ENCODE results near the gene HMCN1.

HMCN1 gene

GRCh38 chr1:185934476-185935189 lies 200.4 kb downstream of the HMCN1 start:
- H3K4me2 ChIP-seq (ENCODE audit: low read depth, low read length, poor library complexity, severe bottlenecking): no peak overlapping the region

GRCh38 chr1:185935360-185935759 lies 201.2 kb downstream of the HMCN1 start:
- no peak overlapping the region for H2AFZ ChIP-seq (ENCODE audit: low read depth, low read length, severe bottlenecking)
- no peaks in the 10 kb centered on the region for H3K27me3 ChIP-seq (ENCODE audit: low read length)
- no peak overlapping the region for H3K9ac ChIP-seq (ENCODE audit: low read length)
- TF ChIP-seq EZH2phosphoT487 (conservative IDR thresholded peaks at IDR 0.05; ENCODE audit: low read length): no peak
- TF ChIP-seq, protein P1, sequence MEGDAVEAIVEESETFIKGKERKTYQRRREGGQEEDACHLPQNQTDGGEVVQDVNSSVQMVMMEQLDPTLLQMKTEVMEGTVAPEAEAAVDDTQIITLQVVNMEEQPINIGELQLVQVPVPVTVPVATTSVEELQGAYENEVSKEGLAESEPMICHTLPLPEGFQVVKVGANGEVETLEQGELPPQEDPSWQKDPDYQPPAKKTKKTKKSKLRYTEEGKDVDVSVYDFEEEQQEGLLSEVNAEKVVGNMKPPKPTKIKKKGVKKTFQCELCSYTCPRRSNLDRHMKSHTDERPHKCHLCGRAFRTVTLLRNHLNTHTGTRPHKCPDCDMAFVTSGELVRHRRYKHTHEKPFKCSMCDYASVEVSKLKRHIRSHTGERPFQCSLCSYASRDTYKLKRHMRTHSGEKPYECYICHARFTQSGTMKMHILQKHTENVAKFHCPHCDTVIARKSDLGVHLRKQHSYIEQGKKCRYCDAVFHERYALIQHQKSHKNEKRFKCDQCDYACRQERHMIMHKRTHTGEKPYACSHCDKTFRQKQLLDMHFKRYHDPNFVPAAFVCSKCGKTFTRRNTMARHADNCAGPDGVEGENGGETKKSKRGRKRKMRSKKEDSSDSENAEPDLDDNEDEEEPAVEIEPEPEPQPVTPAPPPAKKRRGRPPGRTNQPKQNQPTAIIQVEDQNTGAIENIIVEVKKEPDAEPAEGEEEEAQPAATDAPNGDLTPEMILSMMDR (IDR thresholded peaks at IDR 0.05; ENCODE audit: insufficient read depth, low read length, poor library complexity, severe bottlenecking): no peak
- H3K27ac ChIP-seq (ENCODE audit: low read depth, low read length): no peak overlapping the region
- H3K4me3 ChIP-seq (ENCODE audit: insufficient read depth, low read length, poor library complexity, severe bottlenecking): no peak overlapping the region
- H3K36me3 ChIP-seq (ENCODE audit: low read length): no peaks in the 10 kb centered on the region
- no peaks in the 10 kb centered on the region for H4K20me1 ChIP-seq (ENCODE audit: low read depth, low read length)
- H3K9me3 ChIP-seq (ENCODE audit: insufficient read depth, low read length): no peaks in the 10 kb centered on the region
- no peaks in the 10 kb centered on the region for H3K79me2 ChIP-seq (ENCODE audit: insufficient read depth, low read length)
- no peaks in the 10 kb centered on the region for H3F3A ChIP-seq (ENCODE audit: insufficient read depth)
- H3K9me2 ChIP-seq (replicated peaks; ENCODE audit: insufficient read depth, low read length): no peaks in the 10 kb centered on the region
- H3K4me2 ChIP-seq (ENCODE audit: low read depth, low read length, poor library complexity, severe bottlenecking): no peak overlapping the region

More at GRCh38 chr1:185934476-185935189, 200.4 kb downstream of the HMCN1 start:
- Histone ChIP-seq H3K79me2 (ENCODE audit: insufficient read depth, low read length) (no peaks in the 10 kb centered on the region), H4K20me1 (ENCODE audit: low read depth, low read length) (no peaks in the 10 kb centered on the region), H3K9me3 (ENCODE audit: insufficient read depth, low read length) (no peaks in the 10 kb centered on the region), H2AFZ (ENCODE audit: low read depth, low read length, severe bottlenecking) (no peak overlapping the region), H3K36me3 (ENCODE audit: low read length) (no peaks in the 10 kb centered on the region), H3K9me2 (replicated peaks; ENCODE audit: insufficient read depth, low read length) (no peaks in the 10 kb centered on the region), H3K27ac (ENCODE audit: low read depth, low read length) (no peak overlapping the region), H3K27me3 (ENCODE audit: low read length) (no peaks in the 10 kb centered on the region), H3F3A (ENCODE audit: insufficient read depth) (no peaks in the 10 kb centered on the region), H3K9ac (ENCODE audit: low read length) (no peak overlapping the region), H3K4me3 (ENCODE audit: insufficient read depth, low read length, poor library complexity, severe bottlenecking) (no peak overlapping the region)
- no peak for TF ChIP-seq EZH2phosphoT487 (conservative IDR thresholded peaks at IDR 0.05; ENCODE audit: low read length)
- TF ChIP-seq, protein P1 (IDR thresholded peaks at IDR 0.05; ENCODE audit: insufficient read depth, low read length, poor library complexity, severe bottlenecking): no peak

- no peak overlapping the region for H3K4me3 ChIP-seq (ENCODE audit: insufficient read depth, low read length, poor library complexity, severe bottlenecking)
- no peaks in the 10 kb centered on the region for H3K27me3 ChIP-seq (ENCODE audit: low read length)
Measured at GRCh38 chr1:185936641-185937040, 202.4 kb downstream of the HMCN1 start.

More at GRCh38 chr1:185936641-185937040, 202.4 kb downstream of the HMCN1 start:
- Histone ChIP-seq H3F3A (ENCODE audit: insufficient read depth) (no peaks in the 10 kb centered on the region), H4K20me1 (ENCODE audit: low read depth, low read length) (no peaks in the 10 kb centered on the region), H3K9ac (ENCODE audit: low read length) (no peak overlapping the region), H2AFZ (ENCODE audit: low read depth, low read length, severe bottlenecking) (no peak overlapping the region), H3K79me2 (ENCODE audit: insufficient read depth, low read length) (no peaks in the 10 kb centered on the region), H3K36me3 (ENCODE audit: low read length) (no peaks in the 10 kb centered on the region), H3K4me2 (ENCODE audit: low read depth, low read length, poor library complexity, severe bottlenecking) (no peak overlapping the region), H3K9me2 (replicated peaks; ENCODE audit: insufficient read depth, low read length) (no peaks in the 10 kb centered on the region), H3K9me3 (ENCODE audit: insufficient read depth, low read length) (no peaks in the 10 kb centered on the region), H3K27ac (ENCODE audit: low read depth, low read length) (no peak overlapping the region)
- TF ChIP-seq EZH2phosphoT487 (conservative IDR thresholded peaks at IDR 0.05; ENCODE audit: low read length): no peak
- TF ChIP-seq, protein P1 (IDR thresholded peaks at IDR 0.05; ENCODE audit: insufficient read depth, low read length, poor library complexity, severe bottlenecking): no peak
